Stimulated activated CD4-positive, alpha-beta T cell treated with anti-CD3 and anti-CD28 coated beads, Interleukin-1b, Interleukin-23, amount 100 ng/mL, for 4 hours (primary cell): ENCODE data around the gene TMEM131L.
"Not testable (repeated sequence)": the region's sequence is repeated elsewhere in the genome, so short reads cannot be mapped to it uniquely, and the experiment has no call there.

Source experiments
- DNase-seq, 2 donors: peaks; one replicate each; pipeline ENCODE4 v3.0.0-alpha.2; 2020; ENCODE audit warnings: low read depth in 2 of 2

TMEM131L gene

DNA sequence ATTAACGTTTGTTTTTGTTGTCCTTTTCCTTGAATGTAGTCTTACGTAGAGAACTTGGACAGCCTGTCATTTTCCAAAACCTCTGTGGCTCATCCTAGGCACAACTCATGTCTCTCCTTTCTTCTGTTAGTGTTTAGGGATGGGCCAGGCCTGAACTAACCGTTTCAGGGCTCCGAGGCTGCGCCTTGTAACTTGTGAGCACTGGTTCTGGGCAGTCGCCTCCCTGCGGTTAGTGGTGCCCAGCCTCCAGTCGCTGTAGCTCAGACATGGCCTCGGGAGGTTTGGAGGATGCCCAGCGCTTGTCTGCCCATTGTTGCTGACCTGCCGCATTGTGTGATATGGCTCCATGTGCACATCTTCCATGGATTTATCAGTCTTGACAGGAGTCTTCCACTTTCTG lies 32.8 kb downstream of the TMEM131L start:
- DNase-seq, result no peak

DNA sequence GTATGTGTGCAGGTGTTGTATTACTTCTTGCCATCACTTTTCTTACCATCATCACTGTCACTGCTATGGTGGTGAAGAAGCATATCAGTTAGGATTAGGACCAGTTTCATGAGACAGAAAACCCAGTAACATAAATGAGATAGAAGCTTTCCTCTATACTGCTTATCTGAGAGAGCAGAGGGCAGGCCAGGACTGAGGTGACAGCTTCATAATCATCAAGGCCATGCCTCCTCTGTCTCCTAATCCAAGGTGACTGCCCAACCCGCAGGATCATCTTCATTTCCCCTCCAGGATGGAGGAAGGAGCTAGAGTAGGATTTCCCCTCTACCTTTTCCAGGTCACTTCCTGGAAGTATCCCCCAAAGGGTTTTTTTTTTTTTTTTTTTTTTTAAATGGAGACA lies 35.4 kb downstream of the TMEM131L start:
- DNase-seq, result no peak

DNA sequence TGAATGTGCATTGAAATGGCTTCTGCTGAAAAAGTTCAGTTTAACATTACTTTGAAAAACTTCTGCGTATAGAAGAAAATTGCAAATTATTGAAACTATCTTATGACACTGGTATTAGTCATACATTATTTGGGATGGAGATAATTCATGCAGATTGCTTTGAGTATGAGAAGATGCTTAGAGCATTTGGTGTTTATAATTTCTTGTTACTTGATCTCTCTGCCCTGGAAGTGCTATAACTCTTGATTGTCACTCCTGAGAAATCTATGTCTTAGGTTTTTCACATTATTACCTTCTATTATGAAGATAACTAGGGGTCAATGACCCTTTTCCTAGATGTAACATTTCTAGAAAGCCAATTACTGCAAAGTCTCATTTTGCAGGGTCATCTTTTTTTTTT lies 36.4 kb downstream of the TMEM131L start:
- no peak for DNase-seq

DNA sequence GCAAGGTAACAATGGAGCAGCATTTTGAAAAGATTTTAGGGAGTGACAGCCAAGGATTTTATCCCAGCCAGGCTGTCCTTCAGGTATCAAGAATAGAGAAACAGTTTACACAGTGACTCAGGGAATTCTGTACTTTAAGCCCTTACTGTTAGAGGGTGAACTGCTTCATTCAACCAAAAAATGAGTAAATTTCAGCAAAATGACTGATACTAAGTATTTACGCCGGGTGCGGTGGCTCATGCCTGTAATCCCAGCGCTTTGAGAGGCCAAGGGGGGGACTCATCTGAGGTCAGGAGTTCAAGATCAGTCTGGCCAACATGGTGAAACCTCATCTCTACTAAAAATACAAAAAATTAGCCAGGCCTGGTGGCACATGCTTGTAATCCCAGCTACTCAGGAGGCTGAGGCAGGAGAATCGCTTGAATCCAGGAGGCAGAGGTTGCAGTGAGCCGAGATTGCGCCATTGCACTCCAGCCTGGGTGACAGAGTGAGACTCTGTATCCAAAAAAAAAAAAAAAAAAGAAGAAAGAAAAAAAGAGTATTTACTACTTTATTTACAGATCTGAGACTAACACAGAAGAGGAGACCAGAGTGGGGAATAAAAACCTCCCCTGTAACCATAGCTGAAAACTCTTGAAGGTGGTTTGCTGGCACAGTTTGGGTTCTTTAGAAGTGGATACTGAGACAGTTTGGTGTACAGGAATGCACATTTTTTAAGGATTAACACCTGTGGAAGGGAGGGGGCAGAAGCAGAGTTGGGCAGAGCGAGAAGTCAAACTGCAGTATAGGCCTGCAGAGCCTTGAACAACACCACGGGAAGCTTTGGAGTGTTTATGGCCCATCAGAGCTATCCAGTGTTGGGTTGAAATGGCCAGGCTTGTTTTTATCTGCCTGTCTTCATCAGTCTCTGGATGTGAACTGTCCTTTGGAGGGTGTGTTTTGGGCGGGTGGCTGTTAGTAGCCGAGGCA lies 40.5 kb downstream of the TMEM131L start:
- no peak for DNase-seq

DNA sequence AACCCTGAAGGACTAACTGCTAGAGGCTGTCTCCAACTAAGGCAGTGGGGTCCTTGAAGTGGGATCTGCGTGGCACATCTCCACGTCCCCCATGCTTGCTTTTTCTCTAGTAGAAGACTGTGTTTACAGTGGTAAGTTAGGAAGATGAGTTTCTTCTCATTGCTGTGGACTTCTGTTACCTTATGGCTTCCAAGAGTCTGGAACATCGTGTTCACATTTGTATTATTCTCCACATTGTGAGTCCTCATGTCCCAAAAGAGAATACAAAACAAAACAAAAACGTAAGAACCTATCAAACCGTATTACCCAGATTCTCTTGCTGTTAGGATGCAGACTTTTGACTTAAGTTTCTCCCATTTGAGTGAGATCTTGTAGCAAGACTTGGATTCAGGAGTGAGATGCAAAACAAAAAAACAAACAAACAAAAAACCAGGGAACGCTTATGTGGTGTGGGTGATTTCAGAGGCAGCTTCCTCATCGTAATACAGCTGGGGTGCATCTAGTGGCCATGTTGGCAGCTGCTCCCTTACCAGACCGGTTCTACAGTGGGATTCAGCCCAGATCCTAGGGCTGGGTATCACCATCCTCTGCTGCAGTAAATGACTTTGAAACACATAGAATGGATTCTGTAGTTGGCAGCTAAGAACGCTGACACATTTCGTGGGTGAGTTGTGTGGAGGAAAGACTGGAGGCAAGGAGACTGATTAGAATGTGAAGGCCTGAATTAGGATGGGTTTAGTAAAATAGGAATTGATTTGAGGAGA lies 41.3 kb downstream of the TMEM131L start:
- DNase-seq, result no peak

DNA sequence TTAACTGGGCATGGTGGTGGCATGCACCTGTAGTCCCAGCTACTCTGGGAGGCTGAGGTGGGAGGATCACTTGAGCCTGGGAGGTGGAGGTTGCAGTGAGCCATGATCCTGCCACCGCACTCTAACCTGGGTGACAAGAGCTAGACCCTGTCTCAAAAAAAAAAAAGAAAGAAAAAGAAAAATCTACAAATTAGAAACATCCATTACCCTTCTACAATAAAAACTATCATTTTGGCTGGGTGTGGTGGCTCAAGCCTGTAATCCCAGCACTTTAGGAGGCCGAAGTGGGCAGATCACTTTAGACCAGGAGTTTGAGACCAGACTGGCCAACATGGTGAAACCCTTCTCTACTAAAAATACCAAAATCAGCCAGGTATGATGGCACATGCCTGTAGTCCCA lies 43.1 kb downstream of the TMEM131L start:
- DNase-seq, result not testable (repeated sequence)

DNA sequence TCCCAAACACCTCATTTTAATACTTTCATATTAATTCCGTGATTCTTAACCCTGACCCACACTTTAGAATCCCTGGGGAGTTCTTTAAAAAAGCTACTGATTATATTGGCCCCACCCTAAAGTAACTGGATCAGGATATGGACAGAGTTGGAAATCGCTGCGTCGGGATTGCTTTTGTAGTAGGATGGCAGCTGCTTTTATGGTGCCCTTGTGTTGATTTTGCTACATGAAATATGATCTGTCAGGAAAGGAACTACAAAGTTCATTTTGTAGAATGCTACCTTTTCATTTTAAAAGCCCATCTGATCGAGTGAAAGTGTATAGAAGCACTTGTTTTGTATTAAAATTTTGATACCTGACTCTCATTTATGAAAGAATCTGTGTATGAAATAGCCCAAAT lies 43.6 kb downstream of the TMEM131L start:
- DNase-seq, result no peak

DNA sequence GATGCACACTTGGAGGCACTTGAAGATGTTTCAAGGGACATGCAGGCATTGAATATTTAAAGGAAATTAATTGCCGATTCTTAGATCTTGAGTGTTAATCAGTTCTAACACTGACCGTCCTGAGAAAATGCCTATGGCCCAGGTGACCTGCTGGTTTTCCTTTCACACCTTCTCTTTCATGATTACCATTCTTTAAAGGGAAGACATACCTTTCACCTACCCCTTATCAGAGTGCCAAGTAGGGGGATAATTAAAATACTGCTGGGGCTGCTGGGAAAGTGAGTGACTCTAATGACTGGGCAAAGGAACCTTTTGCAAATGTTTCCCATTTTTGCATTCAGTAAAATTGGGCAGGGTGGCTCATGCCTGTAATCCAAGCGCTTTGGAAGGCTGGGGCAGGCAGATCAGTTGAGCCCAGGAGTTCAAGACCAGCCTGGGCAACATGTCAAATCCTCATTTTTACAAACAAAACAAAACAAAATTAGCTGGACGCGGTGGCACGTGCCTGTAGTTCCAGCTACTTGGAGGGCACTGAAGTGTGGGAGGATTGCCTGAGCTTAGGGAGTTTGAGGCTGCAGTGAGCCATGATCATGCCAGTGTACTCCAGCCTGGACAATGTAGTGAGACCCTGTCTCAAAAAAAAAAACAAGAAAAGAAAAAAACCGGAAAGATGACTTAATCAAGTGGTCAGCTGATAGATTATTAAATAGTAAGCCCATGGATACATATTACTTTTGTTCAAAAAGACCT lies 44.3 kb downstream of the TMEM131L start:
- DNase-seq, result no peak

DNA sequence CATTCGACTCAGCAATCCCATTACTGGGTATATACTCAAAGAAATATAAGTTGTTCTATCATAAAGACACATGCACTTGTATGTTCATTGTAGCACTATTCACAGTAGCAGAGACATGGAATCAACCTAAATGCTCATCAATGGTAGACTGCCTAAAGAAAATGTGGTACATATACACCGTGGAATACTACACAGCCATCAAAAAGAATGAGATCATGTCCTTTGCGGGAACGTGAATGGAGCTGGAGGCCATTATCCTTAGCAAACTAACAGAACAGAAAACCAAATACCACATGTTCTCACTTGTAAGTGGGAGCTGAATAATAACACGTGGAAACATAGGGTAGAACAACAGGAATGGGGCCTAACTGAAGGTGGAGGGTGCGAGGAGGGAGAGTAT lies 44.9 kb downstream of the TMEM131L start:
- no peak for DNase-seq

DNA sequence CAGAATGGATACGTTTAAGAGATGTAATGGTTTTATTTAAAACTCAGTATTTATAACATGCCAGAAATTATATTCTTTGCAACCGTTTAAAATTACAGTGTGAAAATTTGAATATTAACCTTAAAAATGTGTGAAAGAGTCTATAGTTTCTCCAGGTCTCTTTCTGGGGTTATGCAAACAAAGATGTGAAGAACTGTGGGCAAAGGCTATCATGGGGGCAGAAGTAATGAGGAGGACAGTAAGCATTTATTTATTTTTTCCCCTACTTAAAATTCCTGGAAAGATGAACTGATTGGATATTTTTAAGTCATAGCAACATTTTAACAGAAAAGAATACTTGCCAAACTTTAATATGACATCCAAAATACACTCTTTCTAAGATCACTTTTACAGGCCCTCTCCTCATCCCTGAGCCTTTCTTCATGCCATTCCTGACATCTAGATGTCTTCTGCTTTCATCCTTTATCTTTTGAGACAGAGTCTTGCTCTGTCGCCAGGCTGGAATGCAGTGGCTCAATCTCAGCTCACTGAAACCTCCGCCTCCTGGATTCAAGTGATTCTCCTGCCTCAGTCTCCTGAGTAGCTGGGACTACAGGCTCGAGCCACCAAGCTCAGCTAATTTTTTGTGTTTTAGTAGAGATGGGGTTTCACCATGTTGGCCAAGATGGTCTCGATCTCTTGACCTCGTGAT lies 46.1 kb downstream of the TMEM131L start:
- no peak for DNase-seq

DNA sequence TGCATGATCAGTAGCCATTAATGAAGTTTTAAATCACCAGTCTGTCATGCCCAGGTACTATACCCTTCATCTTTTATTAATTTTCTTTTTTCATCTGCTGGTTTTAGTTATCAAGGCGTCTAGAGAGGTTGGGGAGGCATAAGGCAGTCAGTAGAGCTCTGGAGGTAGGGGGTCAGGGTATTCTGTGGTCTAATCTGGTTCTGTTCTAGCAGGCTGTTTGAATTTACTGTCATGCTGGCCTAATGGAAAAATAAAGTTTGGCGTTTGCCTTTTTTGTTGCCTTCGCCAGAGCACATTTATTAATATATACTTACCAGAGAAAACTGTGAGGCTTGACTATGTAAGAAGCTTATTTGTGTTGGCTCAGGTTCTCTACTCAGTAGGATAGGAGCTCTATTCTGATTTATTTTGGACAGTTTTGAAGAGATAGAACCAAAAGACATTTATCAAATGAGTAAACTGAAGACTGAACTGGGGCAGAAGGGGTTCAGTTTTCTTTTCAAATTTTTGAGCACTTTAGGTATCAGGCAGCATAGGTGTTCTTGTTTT lies 46.9 kb downstream of the TMEM131L start:
- DNase-seq, result no peak

DNA sequence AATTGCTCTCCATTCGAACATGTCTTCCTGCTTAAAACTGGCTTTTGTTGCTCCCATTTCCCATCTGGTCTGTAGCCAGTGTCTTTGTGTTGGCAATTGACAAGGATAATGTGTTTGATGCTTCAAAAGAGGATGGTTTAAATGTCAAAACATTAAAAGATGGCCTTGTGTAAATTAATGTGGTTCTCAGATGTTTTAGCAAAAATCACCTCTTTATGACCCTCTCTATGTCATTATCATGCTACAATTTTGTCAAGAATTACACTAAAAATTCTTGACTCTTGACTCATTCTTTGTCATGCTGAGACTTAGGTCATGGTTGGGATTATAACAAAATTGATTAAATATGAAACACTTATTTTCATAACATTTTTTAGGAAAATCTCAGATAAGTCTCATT lies 47.4 kb downstream of the TMEM131L start:
- no peak for DNase-seq

DNA sequence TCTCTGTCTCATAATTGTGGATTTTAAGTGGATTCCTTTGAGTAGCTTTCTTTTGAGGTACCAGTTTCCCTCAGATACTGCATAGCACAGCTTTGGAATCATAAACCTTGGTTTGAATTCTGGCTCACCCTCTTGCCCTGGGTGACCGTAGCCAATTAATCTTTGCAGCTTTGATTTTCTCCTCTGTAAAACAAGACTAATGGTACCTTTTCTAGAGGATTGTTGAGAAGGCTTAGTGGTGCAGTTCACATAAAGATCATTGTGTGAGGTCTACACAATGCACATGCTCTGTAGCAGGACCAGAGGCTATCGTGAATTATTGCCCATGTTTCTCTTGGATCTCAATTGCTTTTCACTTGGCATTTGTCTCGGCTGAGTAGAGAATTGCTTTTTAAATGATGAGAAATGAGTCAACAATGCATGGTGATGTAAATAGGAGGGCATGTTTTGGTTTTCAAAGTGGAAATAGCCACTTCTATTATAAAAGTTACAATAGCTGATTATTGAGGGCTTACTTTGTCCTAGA lies 47.9 kb downstream of the TMEM131L start:
- no peak for DNase-seq

DNA sequence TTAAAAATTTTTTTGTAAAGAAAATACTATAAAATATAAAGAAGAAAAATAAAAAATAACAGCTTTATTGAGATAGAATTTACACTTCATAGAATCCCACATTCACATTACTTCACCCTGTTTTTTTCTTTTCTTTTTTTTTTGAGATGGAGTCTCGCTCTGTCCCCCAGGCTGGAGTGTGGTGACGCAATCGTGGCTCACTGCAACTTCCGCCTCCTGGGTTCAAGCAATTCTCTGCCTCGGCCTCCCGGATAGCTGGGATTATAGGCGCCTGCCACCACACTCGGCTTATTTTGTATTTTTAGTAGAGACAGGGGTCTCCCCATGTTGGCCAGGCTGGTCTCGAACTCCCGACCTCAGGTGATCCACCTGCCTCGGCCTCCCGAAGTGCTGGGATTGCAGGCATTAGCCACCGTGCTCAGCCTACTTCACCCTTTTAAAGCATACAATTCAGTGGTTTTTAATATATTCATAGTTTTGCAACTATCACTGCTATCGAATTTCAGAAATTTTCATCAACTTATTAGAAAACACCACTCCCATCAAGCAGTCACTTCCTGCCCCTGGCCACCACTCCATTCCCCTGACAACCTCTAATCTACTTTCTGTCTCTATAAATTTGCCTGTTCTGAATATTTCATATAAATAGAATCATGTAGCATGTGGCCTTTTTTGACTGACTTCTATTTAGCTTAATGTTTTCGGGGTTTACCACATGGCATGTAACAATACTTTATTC lies 48.7 kb downstream of the TMEM131L start:
- DNase-seq, result no peak

DNA sequence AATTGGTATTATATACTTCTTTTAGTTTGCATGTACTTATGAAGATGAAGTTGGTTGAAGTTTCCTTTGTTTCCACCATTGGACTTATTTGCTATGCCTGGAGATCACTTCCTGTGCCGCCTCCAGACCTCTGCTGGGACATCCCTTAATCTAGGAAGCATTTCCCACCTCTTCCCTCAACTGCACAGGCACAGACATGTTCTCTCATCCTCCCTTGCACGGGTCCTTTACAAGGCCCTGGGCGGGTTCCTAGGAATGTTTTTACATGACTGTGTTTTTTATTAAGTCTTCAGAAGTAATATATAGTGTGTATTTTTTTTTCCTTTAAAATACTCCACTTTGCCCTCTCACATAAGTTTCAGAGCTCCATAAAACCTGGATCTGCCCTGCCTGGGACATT lies 51.0 kb downstream of the TMEM131L start:
- no peak for DNase-seq

DNA sequence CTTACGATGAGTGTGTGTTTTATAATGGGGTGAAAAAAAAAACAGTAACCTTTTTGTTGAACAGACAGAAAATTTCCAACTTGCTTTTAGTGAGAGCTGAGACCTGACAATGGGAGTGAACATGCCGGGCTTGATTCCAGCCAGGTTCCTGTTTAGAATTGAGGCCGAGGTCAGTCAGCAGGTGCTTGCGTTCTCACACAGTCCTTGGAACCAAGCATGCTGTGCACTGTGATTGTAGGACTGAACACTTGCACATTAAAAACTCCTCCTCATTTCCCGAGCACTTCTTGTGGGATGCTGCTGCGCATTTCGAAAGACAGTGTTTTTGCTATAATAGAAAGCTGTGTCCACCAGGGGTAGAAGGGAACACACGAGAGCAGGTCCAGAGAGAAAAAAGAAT lies 51.8 kb downstream of the TMEM131L start:
- no peak for DNase-seq

DNA sequence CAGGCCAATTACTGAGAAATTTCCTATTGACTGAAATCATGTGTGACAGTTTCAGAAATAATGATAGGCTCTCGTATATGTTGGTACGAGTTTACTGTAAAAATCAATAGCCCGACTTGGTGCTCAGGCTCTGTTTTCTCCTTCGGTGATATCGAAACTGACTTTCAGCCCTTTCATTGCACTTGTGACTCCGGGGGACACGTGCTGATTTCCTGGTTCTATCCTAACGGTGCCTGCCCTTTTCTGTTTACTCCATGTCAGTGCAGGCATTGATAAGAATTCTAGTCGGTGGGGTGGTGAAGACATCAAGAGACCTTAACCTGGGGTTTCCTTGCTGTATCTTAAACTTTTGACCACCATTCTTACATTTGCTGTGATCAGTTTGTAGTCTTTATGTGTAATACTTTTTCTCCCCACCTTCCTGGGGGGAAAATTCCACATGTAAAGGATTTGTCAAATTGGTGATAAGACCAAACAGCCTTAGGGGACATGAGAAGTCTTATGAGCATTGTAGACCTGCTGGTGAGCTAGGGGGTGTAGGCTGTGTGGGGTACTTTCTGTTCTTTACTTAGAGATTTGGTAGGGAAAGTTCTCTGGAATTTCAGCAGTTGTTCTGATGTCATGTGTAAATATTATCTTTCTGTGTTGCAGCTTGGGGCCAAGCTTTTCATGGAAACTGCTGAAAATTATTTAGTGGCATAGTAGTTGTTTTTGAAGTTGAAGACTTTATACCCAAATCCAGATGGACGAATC lies 52.7 kb downstream of the TMEM131L start:
- DNase-seq, result no peak

DNA sequence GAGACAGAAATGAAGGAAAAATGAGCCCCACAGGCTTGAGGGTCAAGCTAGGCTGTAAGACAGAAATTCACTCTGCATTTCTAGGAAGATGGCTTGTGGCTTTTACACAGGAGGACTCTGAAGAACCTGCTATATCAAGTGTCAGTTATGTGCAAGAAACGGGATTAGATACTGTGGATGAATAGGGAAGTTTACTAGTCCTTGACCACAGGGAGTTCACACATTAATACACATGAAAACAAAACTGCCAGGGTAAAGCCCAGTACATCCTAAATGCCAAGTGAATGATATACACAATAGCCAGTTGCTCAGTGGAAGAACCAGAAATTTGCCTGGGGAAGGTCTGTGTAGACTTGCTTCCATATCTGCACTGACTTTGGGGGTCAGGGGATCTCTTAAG lies 53.5 kb downstream of the TMEM131L start:
- no peak for DNase-seq

DNA sequence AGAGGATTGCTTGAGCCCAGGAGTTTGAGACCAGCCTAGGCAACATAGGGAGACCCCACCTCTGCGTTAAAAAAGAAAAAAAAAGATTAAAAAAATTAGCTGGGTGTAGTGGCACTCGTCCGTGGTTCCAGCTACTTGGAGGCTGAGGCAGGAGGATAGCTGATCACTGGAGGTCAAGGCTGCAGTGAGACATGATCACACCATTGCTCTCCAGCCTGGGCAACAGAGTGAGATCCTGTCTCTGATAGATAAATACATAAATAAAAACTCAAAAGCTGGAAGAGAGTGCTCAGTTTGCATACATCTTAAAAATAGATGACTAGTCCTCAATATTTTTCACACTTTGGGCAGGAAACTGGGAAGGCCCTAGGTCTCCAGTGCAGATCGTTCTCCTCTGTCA lies 54.1 kb downstream of the TMEM131L start:
- DNase-seq, result no peak
